DND-41 (cell line): ENCODE measurements around the gene SAMD1.

Experiments
- CTCF ChIP-seq: IDR thresholded peaks from 2 replicates; pipeline ENCODE4 v1.5.1; 2012; ENCODE audit warnings: borderline replicate concordance, low read length, moderate library complexity, mild to moderate bottlenecking; ENCODE audit not compliant: poor library complexity, severe bottlenecking; ENCODE audit errors: extremely low read depth
- EZH2 ChIP-seq: IDR thresholded peaks from 3 replicates; pipeline ENCODE4 v1.6.1; 2012; ENCODE audit warnings: borderline replicate concordance, low read depth, mild to moderate bottlenecking, moderate library complexity, low read length, inconsistent platforms; ENCODE audit not compliant: severe bottlenecking

- TF ChIP-seq CTCF (peak; percentile 91), EZH2 (no peak)
Observed at GRCh38 chr19:14048443-14049153, 42.0 kb downstream of the SAMD1 start.
